HG02840 (cell line): Measurements from ENCODE around the gene ATP2B2.

ENCODE experiments used
- ATAC-seq: cut with Tn5 transposase; IDR thresholded peaks from one replicate; pipeline ENCODE4 v1.9.1; 2021; ENCODE audit warnings: mild to moderate bottlenecking, moderate library complexity, moderate number of reproducible peaks; ENCODE audit not compliant: unreplicated experiment, low FRiP score

Gene ATP2B2

DNA sequence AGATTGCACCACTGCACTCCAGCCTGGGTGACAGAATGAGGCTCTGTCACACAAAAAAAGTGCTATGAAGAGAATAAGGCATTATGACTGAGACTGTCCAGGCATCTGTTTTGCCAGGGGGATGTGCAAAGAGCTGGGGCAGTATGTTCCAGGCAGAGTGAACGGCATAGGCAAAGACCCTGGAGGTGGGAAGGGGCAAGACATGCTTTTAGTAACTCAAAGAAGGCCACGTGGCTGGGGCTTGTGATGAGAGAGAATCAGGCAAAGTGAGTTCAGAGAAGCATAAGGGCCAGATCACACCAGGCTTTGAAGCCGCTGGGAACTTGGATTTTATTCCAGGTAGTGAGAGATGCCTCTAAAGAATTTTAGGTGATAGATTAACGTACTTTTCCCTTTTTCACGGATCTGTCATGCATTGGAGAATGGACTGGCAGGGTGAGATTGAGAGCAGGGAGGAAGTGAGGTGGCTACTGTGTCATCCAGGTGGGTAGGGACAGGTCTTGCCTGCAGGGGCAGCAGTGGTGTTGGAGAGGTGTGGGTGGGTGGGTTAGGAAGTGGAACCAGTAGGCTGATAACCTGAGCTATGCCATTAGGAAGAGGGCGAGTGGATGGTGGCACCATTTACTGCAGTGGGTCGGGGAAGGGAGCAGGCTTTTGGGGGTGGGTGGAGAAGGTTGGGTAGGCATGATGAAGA, 31.7 kb downstream of the ATP2B2 start:
- ATAC-seq: no peak

DNA sequence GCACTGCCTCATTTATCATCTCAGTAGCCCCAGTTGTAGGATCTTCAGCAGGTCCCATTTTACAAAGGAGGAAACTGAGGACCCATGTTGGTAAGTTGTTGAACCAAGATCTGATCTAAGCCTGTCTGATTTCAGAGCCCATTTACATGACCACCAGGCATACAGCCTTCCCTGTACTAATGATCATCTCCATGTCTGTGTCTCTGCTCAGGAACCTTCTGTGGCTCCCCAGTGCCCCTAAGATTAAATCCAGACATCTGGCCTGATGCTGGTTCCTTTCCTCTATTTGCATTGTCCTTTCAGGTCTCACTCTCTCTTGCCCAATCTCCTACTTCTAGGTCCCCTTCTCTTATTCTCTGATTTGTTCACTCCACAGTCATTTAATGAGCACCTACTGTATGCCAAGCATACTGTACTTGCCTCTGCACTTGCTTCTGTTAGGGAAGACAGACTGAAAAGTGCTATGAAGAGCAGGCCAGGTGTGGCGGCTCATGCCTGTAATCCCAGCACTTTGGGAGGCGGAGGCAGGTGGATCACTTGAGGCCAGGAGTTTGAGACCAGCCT, 32.4 kb downstream of the ATP2B2 start:
- ATAC-seq: no peak

DNA sequence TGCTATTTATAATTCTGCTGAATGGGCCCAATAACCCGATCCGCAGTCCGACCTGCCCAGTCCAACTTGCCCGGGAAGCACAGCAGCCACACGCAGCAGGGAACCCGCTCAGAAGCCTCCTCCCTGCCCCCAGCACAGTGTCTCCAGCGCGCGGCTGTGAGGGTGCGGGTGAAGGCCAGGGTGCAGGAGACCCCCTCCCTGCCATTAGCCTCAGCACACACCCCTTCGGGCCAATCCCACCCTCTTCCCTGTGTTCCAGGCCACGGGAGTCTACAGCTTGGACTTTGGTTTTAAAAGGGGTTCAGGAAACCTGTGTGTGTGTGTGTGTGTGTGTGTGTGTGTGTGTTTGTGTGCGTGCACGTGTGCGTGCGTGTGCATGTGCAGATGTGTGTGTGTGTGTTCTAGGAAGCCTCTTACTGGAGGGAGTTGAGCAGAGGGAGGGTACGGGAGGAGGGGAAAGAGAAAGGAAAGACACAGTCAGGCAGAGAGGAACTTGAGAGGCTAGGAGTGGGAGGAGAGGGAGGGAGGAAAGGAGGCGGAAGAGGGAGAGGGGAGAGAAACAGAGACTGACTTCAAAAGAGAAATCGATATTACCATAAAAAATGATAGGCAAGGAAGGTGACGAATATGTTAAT, 34.2 kb downstream of the ATP2B2 start:
- ATAC-seq: no peak

DNA sequence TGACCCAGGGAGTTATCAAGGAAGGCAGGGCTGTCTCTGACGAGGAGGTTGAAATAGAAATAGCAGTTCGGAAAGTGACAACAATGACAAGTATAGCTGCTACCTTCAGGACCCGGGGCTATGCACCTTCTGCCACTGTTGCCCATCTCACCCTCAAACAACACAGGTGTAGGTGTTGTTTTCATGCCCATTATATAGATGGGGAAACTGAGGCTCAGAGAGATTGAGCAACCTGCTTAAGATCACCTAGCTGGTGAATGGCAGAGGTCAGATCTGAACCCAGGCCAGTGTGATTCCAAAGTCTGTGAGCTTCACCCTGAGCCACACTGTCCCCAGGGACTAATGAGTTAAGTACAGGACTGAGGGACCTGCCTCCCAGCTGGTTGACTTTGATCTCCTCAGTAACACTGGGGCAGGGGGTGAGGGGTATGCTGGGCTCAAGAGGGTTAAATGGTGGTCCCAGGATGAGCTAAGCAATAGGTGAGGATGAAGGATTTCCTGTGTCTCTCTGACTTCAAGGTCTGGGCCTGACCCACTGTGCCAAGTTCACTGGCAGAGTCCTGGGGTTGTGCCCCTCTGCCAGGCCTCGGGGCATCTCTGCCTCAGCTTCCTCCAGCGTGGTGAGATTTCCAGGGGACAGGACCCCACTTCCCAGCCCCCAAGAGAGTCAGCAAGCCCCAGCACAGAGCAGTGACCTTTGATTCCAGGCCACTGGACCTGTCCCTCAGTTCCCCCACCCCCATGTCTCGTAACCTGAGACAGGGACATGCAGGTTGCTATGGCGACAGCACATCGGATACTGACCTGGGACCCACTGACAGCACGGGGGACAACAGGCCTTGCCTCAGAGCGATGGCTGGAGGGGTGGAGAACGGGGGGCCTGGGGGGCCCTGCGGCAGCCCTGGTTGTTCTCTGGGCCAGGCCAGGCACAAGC, 35.0 kb downstream of the ATP2B2 start:
- ATAC-seq: no peak

DNA sequence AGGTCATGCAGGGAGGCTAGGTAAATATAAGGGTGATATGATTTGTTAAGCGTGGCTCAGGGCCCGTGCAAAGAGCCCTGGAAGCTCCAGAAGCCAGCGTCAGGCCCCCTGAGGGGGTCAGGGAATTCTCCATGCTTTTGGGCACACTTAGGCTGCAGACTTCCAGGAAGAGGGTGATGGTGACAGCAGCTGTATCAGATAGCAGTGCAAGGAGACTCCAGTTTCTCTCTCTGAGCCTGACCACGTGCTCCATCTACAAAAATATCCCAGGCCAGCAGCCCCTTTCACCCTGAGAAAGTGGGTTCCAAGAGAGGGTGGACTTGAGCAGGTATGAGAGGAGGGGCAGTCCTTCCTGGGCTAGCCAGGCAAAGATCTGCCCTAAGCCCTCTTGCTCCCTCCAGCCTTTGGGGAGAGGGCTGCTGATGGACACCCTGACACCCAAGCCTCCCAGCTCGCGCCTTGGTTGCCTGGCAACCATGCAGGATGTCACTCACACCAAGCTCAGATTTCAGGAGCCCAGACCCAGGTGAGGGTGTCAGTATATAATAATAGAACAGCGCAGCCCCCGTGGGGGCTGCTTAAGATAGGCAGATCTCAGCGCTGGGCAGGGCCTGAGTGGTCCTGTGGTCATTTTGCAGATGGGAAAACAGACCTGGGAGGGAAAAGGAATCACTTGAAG, 35.8 kb downstream of the ATP2B2 start:
- no peak for ATAC-seq

DNA sequence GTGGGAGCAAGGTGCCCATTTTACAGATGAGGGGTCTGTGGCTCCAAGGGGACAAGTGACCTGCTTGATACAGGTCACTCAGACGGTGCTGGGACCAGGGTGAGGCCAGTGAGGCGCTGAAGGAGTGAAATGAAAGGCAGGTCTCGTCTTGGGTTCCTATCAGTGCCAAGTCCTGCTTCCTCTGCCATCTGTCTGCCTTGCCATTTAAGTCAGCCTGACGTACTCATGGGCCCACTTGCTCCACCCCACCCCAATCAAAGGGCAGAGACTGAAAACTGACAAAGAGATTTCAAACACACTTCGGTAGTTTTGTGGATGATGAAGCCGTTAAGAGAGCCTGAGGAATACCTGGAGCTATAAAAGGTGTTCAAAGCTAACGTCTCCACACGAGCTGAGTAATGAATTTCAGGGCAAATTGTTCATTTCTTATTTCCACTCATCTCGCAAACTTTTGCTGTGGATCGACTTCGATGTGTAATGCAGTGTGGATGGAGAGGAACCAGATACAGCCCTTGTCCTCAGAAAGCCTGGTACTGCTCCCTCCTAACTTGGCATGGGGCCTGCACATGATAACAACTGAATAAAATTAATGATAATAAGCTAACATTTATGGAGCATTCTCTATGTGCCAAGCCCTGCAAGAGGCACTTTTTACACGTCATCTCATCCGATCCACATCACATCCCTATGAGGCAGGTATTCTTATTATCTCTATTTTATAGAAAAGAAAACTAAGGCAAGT, 36.6 kb downstream of the ATP2B2 start:
- ATAC-seq: no peak

DNA sequence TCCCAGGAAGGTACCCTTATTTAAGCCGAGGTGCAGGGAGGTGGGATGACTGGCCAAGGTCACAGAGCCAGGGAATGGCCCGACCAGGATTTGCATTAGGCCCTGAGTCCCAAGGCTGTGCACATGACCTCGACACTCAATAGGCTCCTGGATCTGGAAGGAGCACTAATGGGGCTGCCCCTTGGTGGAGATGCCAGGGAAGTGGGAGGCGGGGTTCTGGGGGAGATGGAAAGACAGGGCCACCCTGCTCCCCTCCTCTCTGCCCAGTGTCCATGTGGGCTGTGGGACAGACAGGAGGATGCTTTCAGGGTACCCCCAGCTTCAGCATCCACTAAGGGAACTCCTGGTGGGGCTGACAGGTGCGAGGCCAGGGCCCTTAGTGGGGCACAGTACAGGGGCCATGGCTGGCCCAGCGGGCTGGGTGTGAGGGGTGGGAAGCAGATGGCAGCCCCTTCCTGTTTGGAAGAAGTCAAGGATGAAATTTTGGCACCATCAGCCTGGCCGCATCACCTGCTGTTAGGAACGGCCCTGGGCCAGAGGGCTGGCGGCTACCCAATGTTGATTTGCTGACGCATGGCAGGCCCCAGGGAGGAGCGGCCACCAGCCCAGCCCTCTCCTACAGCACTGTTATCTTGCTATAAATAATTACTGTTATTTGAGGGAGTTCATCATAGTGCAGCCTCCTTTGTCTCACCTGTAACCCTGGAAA, 37.3 kb downstream of the ATP2B2 start:
- no peak for ATAC-seq

DNA sequence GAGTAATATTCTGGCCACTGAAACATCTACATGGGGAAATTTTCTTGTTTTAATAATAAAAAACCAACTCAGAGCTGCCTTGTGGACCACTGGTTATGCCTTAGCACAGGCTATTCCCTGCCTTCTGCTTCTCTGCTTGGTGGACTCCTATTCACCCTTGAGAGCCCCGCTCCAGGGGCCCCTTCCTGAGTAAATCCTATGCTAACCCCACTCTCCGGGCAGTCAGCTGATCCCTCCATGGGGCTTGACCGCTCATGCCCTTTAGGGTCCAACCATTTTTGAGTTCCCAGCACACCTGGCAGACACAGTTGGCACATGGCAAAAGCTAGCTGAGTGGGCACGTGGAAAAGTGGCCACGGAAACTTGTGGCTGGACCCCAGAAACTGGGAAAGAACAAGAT, 38.2 kb downstream of the ATP2B2 start:
- ATAC-seq: no peak

DNA sequence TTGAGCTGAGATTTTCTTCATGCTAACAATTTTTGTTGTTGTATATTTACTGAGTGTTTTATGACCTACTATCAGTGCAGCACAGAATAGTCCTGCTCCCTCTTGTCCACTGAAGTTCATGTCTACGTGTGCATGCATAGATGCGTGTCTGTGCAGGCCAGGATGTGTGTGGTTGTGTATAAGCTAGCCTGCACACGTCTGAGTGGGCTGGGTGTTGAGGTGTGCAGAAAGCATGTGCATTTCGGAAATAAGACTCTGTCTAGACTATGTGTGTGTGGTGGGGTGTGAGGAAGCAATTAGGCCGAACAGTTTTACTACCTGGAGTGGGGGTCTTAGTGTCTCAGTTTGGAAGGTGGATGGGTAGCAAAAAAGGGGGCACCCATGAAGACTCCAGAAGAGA, 39.2 kb downstream of the ATP2B2 start:
- ATAC-seq: no peak

DNA sequence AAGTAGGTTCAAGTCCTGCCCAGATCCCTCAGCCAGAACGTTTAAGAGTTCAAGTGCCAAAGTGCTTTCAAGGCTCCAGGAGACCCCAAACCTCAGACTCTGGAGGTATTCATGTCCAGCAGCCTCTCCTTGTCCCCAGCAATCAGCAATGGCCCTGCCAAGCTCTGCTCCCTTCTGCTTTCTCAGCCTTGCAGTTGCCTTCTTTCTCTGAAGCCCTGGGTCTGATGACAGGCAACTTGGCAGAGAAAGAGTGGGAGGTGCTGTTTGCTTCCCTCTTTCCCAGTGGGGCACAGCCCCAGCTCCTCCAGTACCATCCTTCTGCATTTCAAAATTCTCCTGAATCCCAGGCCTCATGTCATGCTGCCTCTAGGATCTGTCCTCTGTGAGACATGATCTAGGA, 40.2 kb downstream of the ATP2B2 start:
- ATAC-seq: no peak

DNA sequence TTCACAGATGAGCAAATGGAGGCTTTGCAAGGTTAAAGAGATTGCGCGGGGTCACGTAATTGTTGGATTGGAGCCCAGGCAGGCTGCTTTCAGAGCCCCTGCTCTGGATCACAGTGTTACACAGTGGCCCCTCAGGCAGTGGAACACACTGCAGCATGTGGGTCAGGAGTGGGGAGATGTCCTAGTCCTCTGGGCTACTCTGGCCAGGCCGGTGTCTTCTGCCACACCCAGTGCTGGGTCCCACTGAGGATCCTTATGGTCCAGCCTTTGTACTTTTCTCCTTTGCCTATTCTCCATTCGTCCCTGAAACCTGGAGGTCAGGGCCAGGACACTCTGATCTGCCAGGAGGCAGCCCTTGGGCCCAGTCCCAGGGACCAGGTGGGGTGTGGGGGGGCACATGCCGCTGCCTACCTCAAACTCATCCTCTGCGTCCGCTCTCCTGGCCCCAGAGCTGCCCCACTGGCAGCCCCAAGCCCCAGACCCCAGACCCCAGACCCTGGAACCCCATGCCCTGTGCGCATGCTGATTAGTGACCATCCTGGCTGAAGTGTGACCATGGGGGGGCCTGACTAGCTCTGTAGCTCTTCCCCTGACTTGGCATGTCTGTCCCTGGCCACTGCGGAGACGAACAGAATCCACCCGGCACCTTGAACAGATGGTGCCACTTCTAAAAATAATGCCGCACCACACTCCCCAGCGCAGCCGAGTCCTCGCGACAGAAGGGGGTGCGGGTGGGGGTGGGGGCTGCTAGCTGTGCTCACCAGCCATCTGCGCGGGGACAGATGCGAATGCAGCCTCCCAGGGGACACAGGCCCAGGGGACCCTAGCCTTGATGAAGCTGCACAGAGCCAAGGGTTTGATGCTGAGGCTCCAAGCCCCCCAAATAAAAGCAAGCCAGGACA, 41.6 kb downstream of the ATP2B2 start:
- no peak for ATAC-seq

DNA sequence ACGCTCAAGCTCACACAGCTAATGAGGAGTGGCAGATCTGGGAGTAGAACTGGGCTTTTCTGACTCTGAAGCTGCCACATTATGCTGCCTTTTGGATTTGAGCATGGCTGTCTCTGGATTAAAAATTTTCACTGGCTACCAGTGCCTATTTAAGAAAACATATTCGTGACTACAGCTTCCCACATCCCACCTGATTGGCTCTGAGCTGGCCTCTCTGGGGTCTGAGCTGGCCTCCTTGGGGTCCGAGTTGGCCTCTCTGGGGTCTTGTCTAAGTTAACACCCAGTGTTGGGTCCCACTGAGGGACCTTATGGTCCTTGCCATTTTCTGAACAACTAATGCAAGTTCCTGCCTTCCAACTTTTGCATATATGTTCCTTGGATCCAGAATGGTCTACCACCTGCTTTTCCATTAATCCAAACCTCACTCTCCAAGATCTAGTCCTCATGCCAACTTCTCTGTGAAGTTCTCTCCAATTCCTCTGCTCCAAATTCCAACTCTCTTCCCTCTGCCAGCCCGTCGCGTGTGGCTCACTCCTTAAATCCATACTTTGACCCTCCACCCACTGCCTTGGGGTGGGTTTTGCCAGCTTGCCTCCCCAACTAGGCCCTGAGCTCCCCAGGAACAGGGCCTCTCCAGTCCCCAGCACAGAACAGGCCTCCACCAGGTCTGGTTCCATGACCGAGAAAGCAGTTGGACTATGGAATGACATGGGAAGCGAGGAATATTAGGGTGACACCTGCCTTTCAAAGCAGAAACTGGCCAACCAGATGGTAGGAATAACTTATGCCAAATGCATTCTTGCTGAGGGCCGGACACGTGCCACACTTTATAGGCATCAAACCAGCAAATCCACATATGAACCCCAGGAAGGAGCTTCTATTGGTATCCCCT, 42.5 kb downstream of the ATP2B2 start:
- ATAC-seq: no peak

DNA sequence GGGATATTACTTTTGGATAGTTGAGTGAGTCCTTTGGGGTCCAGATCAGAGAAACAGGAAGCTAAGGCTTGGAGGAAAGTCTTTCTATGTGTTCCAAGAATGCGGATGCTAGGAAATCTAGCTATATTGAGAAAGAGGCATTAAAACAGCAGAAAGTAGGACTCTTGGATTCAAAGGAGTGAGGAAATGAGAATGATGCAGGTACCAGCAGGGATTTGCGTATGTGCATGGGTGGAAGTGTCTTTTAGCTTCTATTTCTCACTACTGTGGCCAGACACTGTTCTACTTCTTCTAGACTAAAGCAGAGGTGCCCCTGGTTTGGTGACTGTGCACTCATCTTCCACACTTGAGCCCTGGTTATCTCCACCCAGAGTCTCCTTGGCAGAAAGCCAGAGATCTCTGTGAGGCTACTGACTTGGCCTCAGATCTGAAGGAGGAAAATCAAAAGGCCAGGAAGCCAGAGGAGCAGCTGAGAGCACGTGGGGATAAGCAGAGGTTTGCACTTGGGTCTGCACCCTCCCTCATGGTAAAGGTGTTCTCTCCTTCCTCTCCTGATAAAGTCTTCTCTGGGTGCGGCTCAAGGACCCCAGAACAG, 44.3 kb downstream of the ATP2B2 start:
- ATAC-seq: no peak

DNA sequence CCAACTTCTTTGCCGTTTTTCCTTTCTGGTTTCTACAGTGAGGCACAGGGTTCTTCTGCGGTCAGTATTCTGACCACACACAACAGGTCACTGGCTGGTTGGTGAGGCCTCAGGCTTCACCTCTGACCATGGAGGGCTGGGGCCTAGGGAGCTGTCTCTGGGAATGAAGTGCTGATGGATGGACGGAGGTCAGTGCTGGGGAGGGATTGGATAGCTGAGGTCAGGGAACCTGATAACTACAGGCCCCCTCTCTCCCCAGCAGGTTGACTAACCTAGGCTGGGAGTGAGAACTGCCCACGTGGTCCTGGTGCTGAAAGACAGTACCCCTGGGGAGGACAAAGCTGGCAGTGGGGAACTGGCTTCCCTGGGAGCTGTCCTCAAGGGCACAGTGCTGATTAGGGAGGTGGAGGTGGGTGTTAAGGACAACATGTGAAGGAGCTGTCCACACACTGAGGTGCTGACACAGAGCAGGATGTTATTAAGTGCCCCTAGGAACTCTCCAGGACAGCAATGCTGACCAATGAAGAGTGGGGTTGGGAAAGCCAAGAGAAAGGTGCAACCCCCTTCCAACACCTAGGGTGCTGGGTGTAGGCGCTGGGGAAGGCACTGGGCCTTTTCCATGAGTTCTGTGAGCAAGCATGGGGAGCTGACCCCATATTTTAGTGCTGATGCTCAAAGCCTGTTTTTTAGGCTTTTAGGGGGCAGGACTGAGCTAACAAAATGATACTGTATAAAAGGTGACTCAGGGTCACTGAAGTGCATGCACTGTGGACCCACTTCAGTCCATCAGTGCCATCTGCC, 45.2 kb downstream of the ATP2B2 start:
- no peak for ATAC-seq

DNA sequence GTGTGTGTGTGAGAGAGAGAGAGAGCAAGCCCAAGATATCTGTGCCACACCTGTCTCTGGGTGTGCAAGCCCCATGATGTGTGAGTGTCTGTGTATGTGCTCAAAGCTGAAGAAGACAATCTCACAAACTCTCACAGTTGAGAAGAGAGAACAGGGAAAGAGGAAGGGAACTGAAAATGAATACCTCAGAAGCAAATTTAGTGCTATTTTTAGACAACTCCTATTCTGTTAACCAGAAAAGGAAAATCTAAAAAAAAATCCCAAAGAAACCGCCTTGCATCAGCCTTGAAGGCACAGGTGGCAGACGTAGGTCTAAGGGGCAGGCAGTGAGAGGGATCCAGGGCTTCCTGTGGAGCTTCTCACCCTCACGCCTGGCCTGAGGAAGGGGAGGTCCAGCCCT, 47.8 kb downstream of the ATP2B2 start:
- ATAC-seq: no peak

DNA sequence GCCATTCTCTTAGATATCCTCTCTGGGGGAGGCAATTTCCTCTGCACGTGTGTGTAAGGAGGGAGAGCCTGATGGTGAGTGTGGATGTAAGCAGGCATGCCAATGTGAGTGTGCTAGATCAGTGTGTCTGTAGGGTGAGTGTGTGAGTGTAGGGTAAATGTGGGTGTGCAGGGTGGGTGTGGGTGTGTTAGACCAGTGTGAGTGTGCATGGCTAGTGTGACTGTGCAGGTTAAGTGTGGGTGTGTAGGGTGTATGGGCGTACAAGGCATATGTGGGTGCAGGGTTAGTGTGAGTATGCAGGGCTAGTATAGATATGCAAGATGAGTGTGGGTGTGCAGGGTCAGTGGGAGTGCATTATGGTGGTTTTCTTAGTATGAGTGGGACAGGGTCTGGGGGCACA, 48.4 kb downstream of the ATP2B2 start:
- ATAC-seq: no peak
